GM19238 (cell line): ENCODE results near the gene HPDL.
"Not testable (repeated sequence)": the region's sequence is repeated elsewhere in the genome, so short reads cannot be mapped to it uniquely, and the experiment has no call there.

ENCODE experiments used
- DNase-seq: peaks from one replicate; pipeline ENCODE4 v3.0.0; 2011; ENCODE audit warnings: low spot score; ENCODE audit not compliant: insufficient read length

HPDL gene

DNA sequence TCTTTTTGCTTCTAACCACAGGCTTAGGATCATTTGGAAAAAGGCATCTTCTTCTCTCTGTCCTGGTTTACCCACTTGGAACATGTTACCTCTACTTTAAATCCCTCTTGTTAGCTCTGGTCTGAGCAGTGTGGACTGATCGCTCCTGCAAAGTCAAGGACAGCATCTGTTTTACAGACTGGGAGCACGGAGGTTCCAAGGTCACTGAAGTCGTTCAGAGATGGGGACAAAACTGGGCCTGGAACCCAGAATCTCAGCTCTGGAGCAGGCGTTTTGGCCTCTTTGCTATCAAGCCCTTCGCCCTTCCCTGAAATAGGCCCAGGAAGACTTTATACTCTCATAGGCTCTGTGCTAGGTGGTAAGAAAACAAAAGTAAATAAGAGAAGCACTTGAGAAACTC lies 24.8 kb downstream of the HPDL start:
- no peak for DNase-seq

DNA sequence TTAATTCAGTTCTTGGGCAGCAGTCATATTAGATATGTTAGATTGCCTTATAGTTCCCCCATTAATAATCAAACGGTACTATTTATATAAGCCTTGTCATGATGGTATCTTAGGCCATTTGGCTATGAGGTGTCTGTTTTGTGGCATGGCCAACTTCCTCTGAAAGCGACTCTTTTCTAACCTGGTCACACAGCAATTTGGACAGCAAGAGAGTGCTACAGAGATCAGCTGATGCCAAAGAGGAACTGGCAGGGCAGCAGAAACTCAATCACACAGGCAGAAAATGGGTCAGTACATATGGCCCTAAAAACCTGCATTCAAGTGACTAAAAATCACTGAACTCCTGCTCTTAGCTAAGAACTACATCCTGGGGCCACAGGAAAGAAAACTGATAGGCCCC lies 27.0 kb downstream of the HPDL start:
- DNase-seq: no peak

DNA sequence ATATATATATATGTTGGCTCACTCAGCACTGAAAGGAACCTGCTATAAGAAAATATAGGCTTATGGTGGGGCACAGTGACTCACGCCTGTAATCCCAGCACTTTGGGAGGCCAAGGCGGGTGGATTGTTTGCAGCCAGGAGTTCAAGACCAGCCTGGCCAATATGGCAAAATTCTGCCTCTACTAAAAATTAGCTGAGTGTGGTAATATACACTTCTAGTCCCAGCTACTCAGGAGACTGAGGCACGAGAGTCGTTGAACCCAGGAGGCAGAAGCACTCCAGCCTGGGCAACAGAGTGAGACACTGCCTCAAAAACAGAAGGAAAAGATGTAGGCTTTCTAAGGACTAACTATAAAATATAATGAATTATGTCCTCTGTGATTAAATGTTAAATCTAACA lies 28.1 kb downstream of the HPDL start:
- DNase-seq: no peak

DNA sequence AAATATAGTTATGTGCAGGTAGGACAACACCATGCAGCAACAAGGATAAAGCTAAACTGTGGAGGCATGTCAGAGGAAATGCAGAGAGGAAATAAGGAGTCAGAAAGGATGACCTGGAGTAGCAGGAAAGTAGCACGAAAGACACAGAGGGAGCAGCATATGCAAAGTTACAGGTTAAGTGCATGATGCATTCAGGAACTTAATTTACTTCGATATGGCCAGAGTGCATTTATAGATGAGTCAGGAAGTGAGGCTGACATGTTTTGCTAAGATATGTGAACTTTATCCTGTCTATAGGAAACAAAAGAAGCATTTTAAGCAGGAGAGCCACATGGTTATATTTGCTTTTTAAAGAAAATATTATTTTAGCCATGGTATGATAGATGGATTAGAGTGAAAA lies 29.0 kb downstream of the HPDL start:
- no peak for DNase-seq

DNA sequence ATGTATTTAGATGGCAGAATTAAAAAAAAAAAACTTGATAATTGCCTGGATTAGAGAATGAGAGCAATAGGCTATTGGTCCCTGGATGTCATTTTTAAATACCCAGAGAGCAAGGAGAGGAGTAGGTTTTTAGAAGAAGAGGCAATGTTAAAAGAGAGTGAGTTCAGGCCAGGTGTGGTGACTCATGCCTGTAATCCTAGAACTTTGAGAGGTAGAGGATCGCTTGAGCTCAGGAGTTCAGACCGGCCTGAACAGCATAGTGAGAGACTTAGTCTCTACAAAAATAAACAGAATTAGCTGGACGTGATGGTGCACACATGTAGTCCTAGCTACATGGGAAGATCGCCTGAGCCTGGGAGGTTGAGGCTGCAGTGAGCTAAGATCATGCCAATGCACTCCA lies 29.5 kb downstream of the HPDL start:
- no peak for DNase-seq

DNA sequence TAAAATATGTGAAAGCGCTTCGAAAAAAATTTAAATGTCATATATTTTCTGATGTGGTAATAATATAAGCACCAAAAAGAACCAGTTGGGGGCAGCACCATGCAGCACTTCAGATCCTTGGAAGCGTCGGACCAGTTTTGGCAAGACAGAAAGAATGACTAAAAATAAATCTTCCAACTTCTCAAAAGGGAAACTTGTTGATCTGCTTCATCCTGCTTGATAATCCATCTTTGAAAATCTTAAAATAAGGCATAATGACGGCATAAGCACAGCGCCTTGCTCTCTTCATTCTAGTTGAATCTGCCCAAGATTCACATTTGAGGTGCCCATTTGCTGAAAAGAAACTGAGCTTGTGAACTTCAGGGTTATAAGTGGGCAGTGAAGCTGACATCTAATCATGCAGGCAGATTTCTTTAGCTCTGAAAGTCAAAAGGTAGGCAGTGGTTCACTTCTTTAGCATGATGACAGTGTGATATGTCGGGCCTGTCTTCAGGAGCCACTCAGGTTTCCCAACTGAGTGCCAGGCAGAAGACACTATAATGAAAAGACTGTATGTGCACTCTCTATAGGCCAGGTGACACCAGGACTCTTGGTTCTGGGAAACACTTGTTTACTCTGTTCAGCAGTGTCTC lies 33.3 kb downstream of the HPDL start:
- DNase-seq: no peak

DNA sequence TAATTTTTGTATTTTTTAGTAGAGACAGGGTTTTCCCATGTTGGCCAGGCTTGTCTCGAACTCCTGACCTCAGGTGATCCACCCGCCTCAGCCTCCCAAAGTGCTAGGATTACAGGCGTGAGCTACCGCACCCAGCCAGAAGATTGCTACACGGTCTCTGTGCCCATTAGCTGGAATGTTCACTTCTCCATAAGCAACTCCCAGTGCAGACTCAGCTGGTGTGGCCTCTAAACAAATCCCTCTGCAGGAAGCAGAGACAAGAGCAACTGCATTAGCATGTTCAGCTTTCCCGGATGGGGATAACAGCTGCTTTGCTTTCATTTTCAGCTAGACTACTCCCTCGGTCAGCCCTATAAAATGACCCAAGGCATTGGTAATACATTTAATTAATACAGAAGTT lies 34.3 kb downstream of the HPDL start:
- not testable (repeated sequence) for DNase-seq

DNA sequence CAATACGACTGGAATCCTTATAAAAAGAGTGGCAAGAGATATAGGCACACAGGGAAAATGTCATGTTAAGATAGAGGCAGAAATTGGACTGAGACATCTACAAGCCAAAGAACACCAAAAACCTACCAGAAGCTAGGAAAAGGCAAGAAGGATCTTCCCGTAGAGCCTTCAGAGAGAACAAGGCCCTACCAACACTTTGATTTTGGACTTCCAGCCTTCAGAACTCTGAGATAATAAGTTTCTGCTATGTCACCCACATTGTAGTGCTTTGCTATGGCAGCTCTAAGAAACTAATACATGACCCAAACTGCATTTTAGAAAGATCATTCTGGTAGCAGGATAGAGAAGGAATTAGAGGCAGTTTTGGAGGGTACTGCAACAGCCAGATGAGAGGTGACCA lies 37.6 kb downstream of the HPDL start:
- no peak for DNase-seq

DNA sequence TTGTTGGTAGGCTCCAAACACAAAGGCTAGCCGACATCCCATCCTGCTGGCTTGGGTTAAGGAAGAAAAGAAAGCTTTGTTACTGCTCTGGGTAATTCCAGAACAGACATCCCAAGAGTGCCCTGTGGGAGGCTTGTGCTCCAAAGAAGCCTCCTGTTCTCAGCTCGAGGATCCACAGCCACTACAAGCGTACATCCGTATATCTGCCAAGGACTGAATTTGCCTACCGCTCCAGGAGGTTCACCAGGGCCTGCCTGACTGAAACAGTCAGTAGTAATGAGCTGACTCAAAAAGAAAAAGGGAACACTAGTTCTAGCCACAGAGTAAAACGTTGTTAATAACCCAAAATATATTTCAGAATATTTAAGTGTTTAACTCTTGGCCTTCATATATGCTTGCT lies 38.4 kb downstream of the HPDL start:
- DNase-seq: no peak

DNA sequence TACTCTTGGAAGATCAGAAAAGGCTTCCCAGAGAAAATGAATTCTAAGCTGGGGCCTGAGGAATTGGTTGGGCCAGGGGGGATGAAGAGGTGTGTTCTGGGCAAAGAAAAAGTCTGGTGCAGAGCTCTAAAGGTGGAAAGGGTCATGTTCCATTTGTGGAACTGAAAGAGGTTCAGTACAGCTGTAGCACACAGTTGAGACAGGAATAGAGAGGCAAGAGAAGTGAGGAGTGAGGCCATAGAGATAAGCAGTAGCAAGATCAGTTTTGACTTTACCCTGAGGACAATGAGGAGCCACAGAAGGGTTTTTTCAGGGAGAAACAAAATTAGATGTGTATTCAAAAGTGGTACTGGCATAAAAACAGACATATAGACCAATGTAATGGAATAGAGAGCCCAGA lies 43.9 kb downstream of the HPDL start:
- DNase-seq: no peak

DNA sequence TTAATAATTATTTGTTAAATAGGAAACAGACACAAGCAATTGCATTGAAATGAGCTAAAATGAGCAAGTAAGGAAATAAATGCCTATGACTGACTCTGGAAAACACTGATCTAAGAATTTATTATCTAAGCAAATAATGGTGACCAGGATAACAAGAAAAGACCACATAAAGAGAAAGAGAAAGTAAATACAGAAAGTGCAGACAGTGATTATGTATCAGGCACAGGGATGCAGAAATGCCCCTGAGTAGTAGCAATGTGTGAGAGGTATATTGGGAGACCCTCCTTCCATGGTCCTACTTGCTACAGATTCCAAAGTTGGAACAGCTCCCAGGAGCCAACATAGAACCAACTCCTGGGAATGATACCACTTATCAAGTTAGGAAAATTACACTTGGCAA lies 46.9 kb downstream of the HPDL start:
- no peak for DNase-seq

DNA sequence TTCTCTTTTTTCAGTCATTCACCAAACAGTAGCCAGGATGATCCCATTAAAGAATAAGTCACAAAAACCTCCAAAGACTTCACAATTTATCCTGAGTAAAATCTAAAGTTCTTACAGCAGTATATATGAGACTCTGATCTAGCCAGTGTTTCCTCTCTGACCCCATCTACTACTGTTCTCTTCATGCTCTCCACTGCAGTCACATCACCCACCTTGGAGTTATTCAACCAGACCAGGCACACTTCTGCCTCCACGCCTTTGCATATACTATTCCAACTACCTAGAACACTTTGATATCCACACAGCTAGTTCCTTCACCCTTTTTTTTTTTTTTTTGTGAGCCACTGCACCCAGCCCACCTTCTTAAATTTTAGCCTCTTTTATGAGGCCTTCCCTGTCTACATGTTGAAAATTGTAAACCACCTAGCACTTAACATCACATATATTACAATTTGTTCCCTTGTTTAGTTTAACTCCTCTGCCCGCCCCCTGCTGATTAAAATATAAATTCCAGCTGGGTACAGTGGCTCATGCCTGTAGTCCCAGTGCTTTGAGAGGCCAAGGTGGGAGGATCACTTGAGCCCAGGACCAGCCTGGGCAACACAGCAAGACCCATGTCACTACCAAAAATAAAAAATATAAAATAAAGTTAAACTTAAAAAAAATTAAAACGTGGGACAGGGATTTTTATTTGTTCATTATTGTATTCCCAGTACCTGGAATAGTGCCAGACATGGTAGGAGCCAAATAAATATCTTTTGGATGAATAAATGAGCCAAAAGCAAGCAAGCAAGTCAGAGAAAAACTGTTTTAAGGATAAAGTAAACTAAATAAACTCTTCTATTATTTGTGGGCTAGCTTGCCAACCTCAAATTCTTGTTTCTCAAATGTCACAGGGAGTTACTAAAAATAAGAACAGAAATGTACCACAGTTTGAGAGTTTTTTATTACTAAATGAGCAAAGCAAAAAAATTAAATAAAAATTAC lies 48.7 kb downstream of the HPDL start:
- no peak for DNase-seq

DNA sequence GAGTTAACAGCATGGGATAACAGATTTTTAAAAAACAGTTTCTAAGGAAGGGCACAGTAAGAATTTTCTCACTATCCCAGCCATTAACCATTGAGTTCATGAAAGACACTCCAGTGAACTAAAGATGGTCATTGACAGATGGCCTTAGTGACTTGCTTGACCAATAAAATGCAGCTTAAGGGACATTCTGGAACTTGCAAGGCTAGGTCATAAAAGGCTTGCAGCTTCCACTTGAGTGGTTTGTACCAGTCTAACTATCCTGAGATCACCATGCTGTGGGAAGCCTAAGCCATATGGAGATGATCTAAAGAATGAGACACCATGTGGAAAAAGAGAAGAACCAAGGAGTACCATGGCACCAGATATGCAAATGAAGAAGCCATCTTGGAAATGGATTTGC lies 51.5 kb downstream of the HPDL start:
- no peak for DNase-seq
